Neutrophil (primary cell): ENCODE results near the gene MON1B.
A peak's percentile ranks its signal among the peaks of the same experiment; 100 is the strongest.

ENCODE experiments used
- H3K27ac ChIP-seq: fragments of 200-600 bp; sonication (generic); 2 replicates; pipeline ENCODE4 v1.5.1; 2016; ENCODE audit warnings: mild to moderate bottlenecking, moderate library complexity
- H3K27me3 ChIP-seq: fragments of 200-600 bp; sonication (generic); 2 replicates; pipeline ENCODE4 v1.6.0; 2016; ENCODE audit warnings: mild to moderate bottlenecking
- H3K36me3 ChIP-seq: fragments of 200-600 bp; sonication (generic); 2 replicates; pipeline ENCODE4 v1.5.1; 2017
- H3K4me1 ChIP-seq, 2 experiments: fragments of 200-600 bp in 1 of 2; sonication (generic) in 1 of 2; 1 replicate in 1 of 2; 2 replicates in 1 of 2; pipeline versions ENCODE4 v1.5.1 to v1.6.1; 2013 to 2016; ENCODE audit warnings: low read depth in 1 of 2, low read length in 1 of 2, mild to moderate bottlenecking in 1 of 2, moderate library complexity in 1 of 2; ENCODE audit not compliant: control insufficient read depth in 1 of 2, insufficient read depth in 1 of 2
- H3K4me3 ChIP-seq, 2 experiments: fragments of 200-600 bp in 1 of 2; sonication (generic) in 1 of 2; 1 replicate in 1 of 2; 2 replicates in 1 of 2; pipeline ENCODE4 v1.5.1; 2013 to 2016; ENCODE audit warnings: low read depth in 1 of 2, low read length in 1 of 2, mild to moderate bottlenecking in 1 of 2, moderate library complexity in 1 of 2
- H3K9me3 ChIP-seq: fragments of 200-600 bp; sonication (generic); 2 replicates; pipeline ENCODE4 v1.5.1; 2016
- TF ChIP-seq, protein P1 (sequence below): fragments of 200-600 bp; sonication (generic); IDR thresholded peaks from 2 replicates; pipeline ENCODE4 v1.5.1; 2016; ENCODE audit warnings: antibody characterized with exemption

Gene MON1B

DNA sequence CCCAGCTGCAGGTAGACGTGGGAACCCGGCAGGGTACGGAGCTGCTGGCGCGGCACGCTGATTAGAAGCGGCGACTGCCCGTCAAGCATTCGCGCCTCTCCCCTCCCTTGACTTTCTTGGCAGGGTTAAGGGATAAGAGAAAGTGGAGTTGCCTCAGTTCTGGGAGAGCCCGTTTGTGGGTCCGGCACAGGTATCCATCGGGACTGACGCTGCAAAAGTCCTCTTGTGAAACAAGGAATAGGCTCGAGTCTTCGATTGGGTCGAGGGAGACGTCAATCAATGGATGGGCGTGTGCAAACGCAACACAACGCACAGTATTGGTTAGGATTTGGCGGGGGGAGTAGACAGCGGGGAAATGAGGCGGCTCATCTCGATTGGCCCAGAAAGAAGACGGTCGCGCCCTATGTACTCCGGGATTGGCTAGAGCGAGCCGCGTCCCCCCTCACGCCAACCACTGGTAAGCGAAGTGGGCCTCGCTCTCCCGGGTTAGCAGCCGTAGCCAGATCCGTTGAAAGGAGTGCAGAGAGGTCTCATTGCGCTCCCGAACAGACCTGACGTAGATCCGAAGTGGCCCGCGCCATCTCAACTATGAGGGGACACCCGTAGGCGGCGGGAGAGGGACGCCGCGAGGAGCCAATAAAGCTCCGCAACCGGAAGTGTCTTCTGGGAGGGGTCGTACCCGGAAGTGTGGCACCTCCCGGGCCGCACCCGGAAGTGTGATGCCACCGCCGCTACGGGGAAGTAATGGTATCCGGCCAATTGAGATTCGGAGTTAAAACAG lies at the start of gene MON1B:
MON1B (plus strand) TSS at position 713 of the 781 bp plus-strand sequence. CDS start 296 bp downstream, outside the sequence.
- Histone ChIP-seq H3K36me3 (peaks cover 36% of the 10 kb centered on the region), H3K27ac (peak within 1 kb of the TSS; percentile 97), H3K4me3 (peak within 1 kb of the TSS; percentile 82 to 96), H3K27me3 (peaks cover 22% of the 10 kb centered on the region), H3K9me3 (no peaks in the 10 kb centered on the region), H3K4me1 (peaks cover 21 to 23% of the 10 kb centered on the region in 2 experiments)
- TF ChIP-seq, protein P1, sequence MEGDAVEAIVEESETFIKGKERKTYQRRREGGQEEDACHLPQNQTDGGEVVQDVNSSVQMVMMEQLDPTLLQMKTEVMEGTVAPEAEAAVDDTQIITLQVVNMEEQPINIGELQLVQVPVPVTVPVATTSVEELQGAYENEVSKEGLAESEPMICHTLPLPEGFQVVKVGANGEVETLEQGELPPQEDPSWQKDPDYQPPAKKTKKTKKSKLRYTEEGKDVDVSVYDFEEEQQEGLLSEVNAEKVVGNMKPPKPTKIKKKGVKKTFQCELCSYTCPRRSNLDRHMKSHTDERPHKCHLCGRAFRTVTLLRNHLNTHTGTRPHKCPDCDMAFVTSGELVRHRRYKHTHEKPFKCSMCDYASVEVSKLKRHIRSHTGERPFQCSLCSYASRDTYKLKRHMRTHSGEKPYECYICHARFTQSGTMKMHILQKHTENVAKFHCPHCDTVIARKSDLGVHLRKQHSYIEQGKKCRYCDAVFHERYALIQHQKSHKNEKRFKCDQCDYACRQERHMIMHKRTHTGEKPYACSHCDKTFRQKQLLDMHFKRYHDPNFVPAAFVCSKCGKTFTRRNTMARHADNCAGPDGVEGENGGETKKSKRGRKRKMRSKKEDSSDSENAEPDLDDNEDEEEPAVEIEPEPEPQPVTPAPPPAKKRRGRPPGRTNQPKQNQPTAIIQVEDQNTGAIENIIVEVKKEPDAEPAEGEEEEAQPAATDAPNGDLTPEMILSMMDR = peak; percentile 49

- Histone ChIP-seq H3K27ac (no peak overlapping the region), H3K4me1 (no peaks in the 10 kb centered on the region), H3K27me3 (no peaks in the 10 kb centered on the region), H3K4me3 (no peak overlapping the region), H3K9me3 (no peaks in the 10 kb centered on the region), H3K36me3 (no peaks in the 10 kb centered on the region)
- TF ChIP-seq, protein P1 = no peak
Observed at GRCh38 chr16:77143364-77143763, 47.6 kb upstream of the MON1B start.

- no peaks in the 10 kb centered on the region for H3K9me3 ChIP-seq
- H3K27me3 ChIP-seq = no peaks in the 10 kb centered on the region
- H3K27ac ChIP-seq = no peak overlapping the region
- H3K4me3 ChIP-seq = no peak overlapping the region
- TF ChIP-seq, protein P1 = no peak
- H3K4me1 ChIP-seq = no peaks in the 10 kb centered on the region
- no peaks in the 10 kb centered on the region for H3K36me3 ChIP-seq
Observed at GRCh38 chr16:77148121-77148520, 42.9 kb upstream of the MON1B start.

- Histone ChIP-seq H3K4me3 (no peak overlapping the region), H3K9me3 (no peaks in the 10 kb centered on the region), H3K27me3 (peaks cover 23% of the 10 kb centered on the region), H3K27ac (no peak overlapping the region), H3K4me1 (no peaks in the 10 kb centered on the region), H3K36me3 (no peaks in the 10 kb centered on the region)
- TF ChIP-seq, protein P1 = no peak
Observed at GRCh38 chr16:77157346-77158058, 33.5 kb upstream of the MON1B start.

DNA sequence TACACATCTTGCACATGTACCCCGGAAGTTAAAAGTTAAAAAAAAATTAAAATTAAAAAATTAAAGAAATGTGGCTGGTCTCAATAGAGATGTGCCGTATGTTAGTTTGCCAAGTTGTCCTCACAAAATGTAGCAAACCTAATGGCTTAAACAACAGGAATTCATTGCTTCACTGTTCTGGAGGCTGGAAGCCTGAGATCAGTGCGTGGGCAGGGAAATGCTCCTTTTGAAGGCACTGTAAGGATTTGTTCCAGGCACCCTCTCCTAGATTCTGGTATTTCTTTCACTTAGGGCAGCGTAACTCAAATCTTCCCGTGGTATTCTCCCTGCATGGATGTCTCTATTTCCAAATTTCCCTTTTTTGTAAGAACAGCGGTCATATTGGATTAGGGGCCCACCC lies 32.7 kb upstream of the MON1B start:
- Histone ChIP-seq H3K27me3 (peaks cover 29% of the 10 kb centered on the region), H3K4me3 (no peak overlapping the region), H3K36me3 (no peaks in the 10 kb centered on the region), H3K4me1 (no peaks in the 10 kb centered on the region), H3K27ac (no peak overlapping the region), H3K9me3 (no peaks in the 10 kb centered on the region)
- TF ChIP-seq, protein P1 = no peak
